Activated CD8-positive, alpha-beta T cell treated with anti-CD3 and anti-CD28 coated beads, Interleukin-2, amount 10 ng/mL, durations not matched to agents 7 days and 5 days (primary cell): ENCODE data around the gene FUCA1. TPM values are rescaled to one million over a fixed set of nuclear protein-coding genes. Genes with fewer than 3 reads are reported as not detected.
"Not testable (repeated sequence)": the region's sequence is repeated elsewhere in the genome, so short reads cannot be mapped to it uniquely, and the experiment has no call there.

Source experiments
- ATAC-seq: fragments of 150-1000 bp; cut with Tn5 transposase; one replicate; pipeline ENCODE4 v1.10.0; 2021; ENCODE audit warnings: moderate library complexity
- CTCF ChIA-PET: fragments of 350-600 bp; sonication (Branson Sonifier 250); formaldehyde crosslinking; loops from one replicate; lab custom pipeline; 2021; ENCODE audit warnings: antibody characterized with exemption; lab: Charles Lee
- POLR2A ChIA-PET: fragments of 350-600 bp; sonication (Branson Sonifier 250); formaldehyde crosslinking; loops from one replicate; lab custom pipeline; 2021; ENCODE audit warnings: antibody characterized with exemption; lab: Charles Lee
- DNase-seq: peaks from one replicate; pipeline ENCODE4 v3.0.0-alpha.2; 2020
- H3K27ac Mint-ChIP-seq: one replicate; pipeline ENCODE4 v1.8.0; 2021; ENCODE audit warnings: mild to moderate bottlenecking, mixed read lengths
- H3K27me3 Mint-ChIP-seq: one replicate; pipeline ENCODE4 v1.8.0; 2021; ENCODE audit warnings: low read depth, mixed read lengths
- H3K36me3 Mint-ChIP-seq: one replicate; pipeline ENCODE4 v1.8.0; 2021; ENCODE audit warnings: low read depth, mixed read lengths
- H3K4me1 Mint-ChIP-seq: one replicate; pipeline ENCODE4 v1.8.0; 2021; ENCODE audit warnings: low read depth, mixed read lengths
- H3K4me3 Mint-ChIP-seq: one replicate; pipeline ENCODE4 v1.8.0; 2021; ENCODE audit warnings: mild to moderate bottlenecking, mixed read lengths
- H3K9me3 Mint-ChIP-seq: one replicate; pipeline ENCODE4 v1.8.0; 2022; ENCODE audit warnings: mixed read lengths; ENCODE audit not compliant: insufficient read depth
- total RNA-seq, 2 experiments: library from RNA; stranded (reverse); gene quantifications; one replicate each; pipeline ENCODE4 v1.2.3, GENCODE V29; 2021

FUCA1 gene
- total RNA-seq, 2 experiments from 2014 or later = 7.1 to 7.3 TPM

DNA sequence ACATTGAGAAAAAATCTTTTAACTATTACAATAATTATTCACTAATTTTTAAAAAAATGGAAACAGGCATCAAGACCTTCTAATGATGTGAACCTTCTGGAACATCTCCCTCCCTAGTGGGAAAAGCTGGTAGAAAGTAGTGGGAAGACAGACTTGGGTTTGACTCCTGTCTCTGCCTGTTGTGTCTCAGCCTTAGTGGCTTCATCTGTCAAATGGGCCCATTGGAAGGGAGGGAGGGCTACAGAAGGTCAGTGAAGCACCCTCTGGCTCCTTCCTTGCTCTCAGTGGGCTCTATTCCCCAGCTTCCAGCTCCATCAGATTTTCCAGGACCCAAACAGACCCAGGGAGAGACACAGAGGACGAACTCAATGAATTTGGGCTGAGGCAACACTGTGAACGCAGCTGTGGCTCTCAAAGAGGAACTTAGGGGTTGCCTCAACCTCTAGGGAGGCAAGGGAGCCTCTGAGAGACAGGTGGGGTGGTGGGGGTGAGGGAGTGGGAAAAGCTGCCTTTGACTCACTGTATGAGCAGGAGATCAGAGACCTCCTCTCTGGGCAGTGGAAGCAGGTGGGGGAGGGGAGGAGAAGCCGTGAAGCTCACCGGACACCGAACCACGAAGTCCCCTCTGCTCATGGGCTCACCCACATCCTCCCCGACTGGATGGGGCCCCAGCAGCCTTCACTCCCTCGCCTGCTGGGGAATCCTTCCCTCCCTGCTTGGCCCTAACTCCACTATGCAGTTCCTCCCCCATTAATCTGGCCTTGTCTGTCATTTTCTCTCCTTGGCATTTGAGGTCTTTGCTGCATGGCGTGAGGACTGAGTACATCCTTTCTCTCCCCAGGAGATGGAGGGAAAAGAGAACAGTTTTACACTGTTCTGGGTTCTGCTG lies 40.6 kb upstream of the FUCA1 start:
- ATAC-seq (peak; percentile 64), DNase-seq (peak; percentile 77)
- CTCF ChIA-PET = interaction anchor here (1.4 to 3.9 kb wide), 4 partner anchors 8 to 137 kb away, joined by 4 to 26 read pairs (median 6); no protein-coding TSS in a partner anchor
- Mint-ChIP-seq H3K36me3 (peaks cover 26% of the 10 kb centered on the region), H3K4me3 (peak overlapping the region; percentile 57), H3K27me3 (peaks cover 2% of the 10 kb centered on the region), H3K27ac (peak overlapping the region; percentile 90), H3K4me1 (peaks cover 86% of the 10 kb centered on the region), H3K9me3 (no peaks in the 10 kb centered on the region)
- POLR2A ChIA-PET = interaction anchor here (1.1 to 1.6 kb wide), 2 partner anchors 51 to 83 kb away, joined by 6 to 9 read pairs; partner anchors contain the start of genes HMGCL and PNRC2

- ChIA-PET CTCF (interaction anchor here (1.2 to 1.7 kb wide), 2 partner anchors 10 to 135 kb away, joined by 3 to 7 read pairs; no protein-coding TSS in a partner anchor), POLR2A (interaction anchor here (0.7 kb wide), 1 partner anchor 130 kb away, joined by 3 read pairs; no protein-coding TSS in a partner anchor)
- ATAC-seq (no peak), DNase-seq (no peak)
- H3K4me3 Mint-ChIP-seq = no peak overlapping the region
- H3K4me1 Mint-ChIP-seq = peaks cover 70% of the 10 kb centered on the region
- H3K36me3 Mint-ChIP-seq = peaks cover 29% of the 10 kb centered on the region
- H3K9me3 Mint-ChIP-seq = no peaks in the 10 kb centered on the region
- H3K27me3 Mint-ChIP-seq = peaks cover 6% of the 10 kb centered on the region
- no peak overlapping the region for H3K27ac Mint-ChIP-seq
Measured at GRCh38 chr1:23906731-23907130, 38.6 kb upstream of the FUCA1 start.

DNA sequence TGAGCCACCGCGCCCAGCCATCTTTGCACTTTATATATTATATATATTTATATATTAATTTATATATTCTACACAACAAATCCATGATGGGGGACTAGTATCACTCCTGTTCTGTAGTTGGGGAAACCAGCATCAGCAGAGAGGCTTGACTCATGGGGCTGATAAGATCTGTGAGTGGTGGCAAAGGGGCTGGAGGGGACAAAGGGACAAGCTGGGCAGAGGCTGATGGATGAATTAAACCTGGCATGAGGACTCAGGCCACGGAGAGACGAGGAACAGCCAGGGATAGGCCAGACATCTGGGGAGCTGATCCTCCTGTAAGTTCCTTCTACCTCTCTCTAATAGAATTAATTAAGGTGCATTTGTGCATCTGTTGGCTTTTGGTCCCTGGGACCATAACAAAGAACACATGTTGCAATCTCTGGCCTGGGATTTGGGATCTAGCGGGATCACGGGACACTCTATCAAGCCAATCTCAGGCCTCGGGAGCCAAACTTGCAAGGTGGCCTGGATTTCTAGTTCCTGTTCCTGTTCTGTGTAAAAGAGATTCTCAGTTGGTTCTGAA lies 37.5 kb upstream of the FUCA1 start:
- Mint-ChIP-seq H3K4me1 (peaks cover 58% of the 10 kb centered on the region), H3K27me3 (peaks cover 14% of the 10 kb centered on the region), H3K36me3 (peaks cover 23% of the 10 kb centered on the region), H3K4me3 (no peak overlapping the region), H3K9me3 (no peaks in the 10 kb centered on the region), H3K27ac (peak overlapping the region; percentile 28)
- no peak for ATAC-seq
- CTCF ChIA-PET = interaction anchor here (0.6 to 1.2 kb wide), 2 partner anchors 11 to 134 kb away, joined by 3 read pairs; no protein-coding TSS in a partner anchor
- no peak for DNase-seq
- POLR2A ChIA-PET = no interaction called here

- ATAC-seq = peak; percentile 44
- peak; percentile 65 for DNase-seq
- Mint-ChIP-seq H3K9me3 (no peaks in the 10 kb centered on the region), H3K36me3 (peaks cover 19% of the 10 kb centered on the region), H3K27ac (peak overlapping the region; percentile 77), H3K27me3 (peaks cover 14% of the 10 kb centered on the region), H3K4me1 (peaks cover 55% of the 10 kb centered on the region), H3K4me3 (no peak overlapping the region)
- ChIA-PET CTCF (interaction anchor here (0.6 to 1.9 kb wide), 2 partner anchors 11 to 12 kb away, joined by 3 to 8 read pairs; no protein-coding TSS in a partner anchor), POLR2A (no interaction called here)
Measured at GRCh38 chr1:23904748-23905357, 36.8 kb upstream of the FUCA1 start.

DNA sequence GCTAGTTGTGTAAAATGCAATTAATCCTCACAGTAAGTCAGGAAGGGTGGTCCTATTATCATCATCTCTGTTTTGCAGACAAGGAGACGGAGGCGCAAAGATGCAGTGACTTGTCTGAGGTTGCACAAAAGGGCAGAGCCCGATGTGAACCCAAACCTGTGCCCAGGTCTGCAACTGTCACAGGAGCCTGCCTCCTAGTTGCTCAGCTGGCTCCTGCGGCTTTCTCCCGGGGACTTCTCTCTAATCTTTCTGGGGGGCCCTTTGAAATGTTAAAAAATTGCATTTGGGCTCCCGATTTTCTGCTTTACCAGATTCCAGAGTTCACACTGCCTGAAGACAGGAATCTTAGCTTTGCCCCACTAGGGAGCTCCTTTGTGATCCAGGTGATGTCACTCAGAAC lies 35.7 kb upstream of the FUCA1 start:
- Mint-ChIP-seq H3K4me1 (peaks cover 52% of the 10 kb centered on the region), H3K9me3 (no peaks in the 10 kb centered on the region), H3K4me3 (no peak overlapping the region), H3K27ac (no peak overlapping the region), H3K36me3 (peaks cover 18% of the 10 kb centered on the region), H3K27me3 (peaks cover 18% of the 10 kb centered on the region)
- ChIA-PET POLR2A (no interaction called here), CTCF (interaction anchor here (0.9 to 1.9 kb wide), 4 partner anchors 13 to 132 kb away, joined by 3 to 8 read pairs (median 5); no protein-coding TSS in a partner anchor)
- no peak for ATAC-seq
- no peak for DNase-seq

DNA sequence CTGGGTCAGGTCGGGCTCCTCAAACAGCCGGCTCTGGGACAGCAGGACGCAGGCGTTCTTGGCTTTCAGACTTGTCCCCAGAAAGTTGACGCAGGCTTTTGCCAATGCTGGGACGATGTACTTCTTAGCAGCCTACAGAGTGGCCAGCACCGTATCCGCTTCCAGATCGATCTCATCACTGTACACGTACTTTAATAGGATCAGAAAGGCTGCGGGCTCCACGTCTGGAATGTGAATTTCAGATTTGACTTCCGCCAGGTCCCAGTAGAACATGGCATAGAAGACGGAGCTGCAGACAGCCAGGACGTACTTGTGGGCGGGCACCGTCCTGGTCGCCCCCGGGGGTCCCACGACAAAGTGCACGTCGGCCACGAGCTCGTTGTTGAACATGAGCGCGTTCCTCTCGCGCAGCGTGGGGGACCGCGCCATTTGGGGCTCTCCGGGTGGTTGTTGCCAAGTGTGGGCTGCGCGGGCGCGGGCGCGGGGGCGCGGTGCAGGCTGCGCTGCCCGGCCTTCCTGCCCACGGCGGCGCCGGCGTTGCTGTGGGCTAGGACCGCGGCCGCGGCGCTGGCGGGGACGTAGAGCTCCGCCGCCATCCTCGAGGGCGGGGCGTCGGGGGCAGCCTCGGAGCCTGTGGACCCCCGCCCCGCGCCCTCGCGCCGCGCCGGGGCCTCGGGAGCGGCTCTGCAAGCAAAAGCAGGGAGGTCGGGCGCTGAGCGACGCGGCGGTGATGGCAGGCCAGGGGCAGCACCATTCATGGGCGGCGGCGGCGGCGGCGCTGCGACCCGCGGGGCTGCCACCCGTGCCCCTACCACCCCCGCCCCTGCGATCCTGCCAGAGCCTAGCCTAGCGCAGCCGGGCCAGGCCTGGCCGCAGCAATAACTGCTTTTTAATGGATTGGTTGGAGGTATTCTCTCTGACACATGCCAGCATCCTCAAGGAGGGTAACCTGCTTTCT lies 34.5 kb upstream of the FUCA1 start:
- CTCF ChIA-PET = interaction anchor here (1.9 kb wide), 1 partner anchor 14 kb away, joined by 8 read pairs; no protein-coding TSS in a partner anchor
- Mint-ChIP-seq H3K4me3 (no peak overlapping the region), H3K27ac (no peak overlapping the region), H3K27me3 (peaks cover 18% of the 10 kb centered on the region), H3K9me3 (no peaks in the 10 kb centered on the region), H3K4me1 (peaks cover 47% of the 10 kb centered on the region), H3K36me3 (peaks cover 14% of the 10 kb centered on the region)
- DNase-seq (no peak), ATAC-seq (no peak)
- POLR2A ChIA-PET = no interaction called here

GRCh38 chr1:23900017-23900416 lies 31.9 kb upstream of the FUCA1 start:
- H3K36me3 Mint-ChIP-seq = peaks cover 12% of the 10 kb centered on the region
- peaks cover 39% of the 10 kb centered on the region for H3K4me1 Mint-ChIP-seq
- ATAC-seq, H3K9me3 Mint-ChIP-seq, H3K27ac Mint-ChIP-seq, DNase-seq, POLR2A ChIA-PET, H3K4me3 Mint-ChIP-seq: not testable (repeated sequence)
- peaks cover 20% of the 10 kb centered on the region for H3K27me3 Mint-ChIP-seq
- CTCF ChIA-PET = interaction anchor here (1.8 kb wide), 1 partner anchor 17 kb away, joined by 6 read pairs; no protein-coding TSS in a partner anchor

GRCh38 chr1:23899070-23899469 lies 31.0 kb upstream of the FUCA1 start:
- no peak overlapping the region for H3K4me3 Mint-ChIP-seq
- H3K27me3 Mint-ChIP-seq = peaks cover 20% of the 10 kb centered on the region
- H3K4me1 Mint-ChIP-seq = peaks cover 30% of the 10 kb centered on the region
- H3K36me3 Mint-ChIP-seq = peaks cover 7% of the 10 kb centered on the region
- ChIA-PET CTCF (no interaction called here), POLR2A (no interaction called here)
- ATAC-seq (no peak), DNase-seq (no peak)
- H3K27ac Mint-ChIP-seq = no peak overlapping the region
- H3K9me3 Mint-ChIP-seq = no peaks in the 10 kb centered on the region

DNA sequence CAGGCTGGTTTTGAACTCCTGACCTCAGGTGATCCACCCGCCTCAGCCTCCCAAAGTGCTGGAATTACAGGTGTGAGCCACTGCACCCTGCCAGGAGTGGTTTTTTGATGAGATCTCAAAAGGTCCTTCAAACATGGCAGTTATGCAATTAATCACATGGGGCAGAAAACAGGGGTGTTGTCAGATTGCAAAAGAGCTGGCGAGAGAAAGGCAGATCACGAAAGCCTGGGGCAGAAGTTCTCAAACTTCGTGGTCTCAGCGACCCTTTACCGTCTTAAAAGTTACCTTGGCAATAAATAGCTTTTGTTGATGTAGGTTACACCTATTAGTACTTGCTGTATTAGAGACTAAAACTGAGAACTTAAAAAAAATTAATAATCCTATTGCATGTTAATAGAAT lies 29.0 kb upstream of the FUCA1 start:
- Mint-ChIP-seq H3K27me3 (peaks cover 16% of the 10 kb centered on the region), H3K36me3 (peaks cover 4% of the 10 kb centered on the region), H3K4me3 (no peak overlapping the region), H3K9me3 (no peaks in the 10 kb centered on the region), H3K4me1 (peaks cover 24% of the 10 kb centered on the region), H3K27ac (no peak overlapping the region)
- DNase-seq (no peak), ATAC-seq (no peak)
- ChIA-PET POLR2A (interaction anchor here (0.6 to 1.4 kb wide), 2 partner anchors 13 to 31 kb away, joined by 3 to 7 read pairs; no protein-coding TSS in a partner anchor), CTCF (interaction anchor here (1.2 to 3.9 kb wide), 3 partner anchors 19 to 87 kb away, joined by 3 to 23 read pairs (median 4); no protein-coding TSS in a partner anchor)

- Mint-ChIP-seq H3K9me3 (no peaks in the 10 kb centered on the region), H3K4me1 (peaks cover 24% of the 10 kb centered on the region), H3K27ac (no peak overlapping the region), H3K4me3 (no peak overlapping the region), H3K36me3 (peaks cover 7% of the 10 kb centered on the region), H3K27me3 (peaks cover 18% of the 10 kb centered on the region)
- no peak for ATAC-seq
- DNase-seq = no peak
- ChIA-PET CTCF (interaction anchor here (1.0 to 3.9 kb wide), 4 partner anchors 20 to 129 kb away, joined by 3 to 23 read pairs (median 4); no protein-coding TSS in a partner anchor), POLR2A (interaction anchor here (0.6 to 1.4 kb wide), 3 partner anchors 13 to 119 kb away, joined by 3 to 7 read pairs (median 3); no protein-coding TSS in a partner anchor)
Measured at GRCh38 chr1:23896491-23896890, 28.4 kb upstream of the FUCA1 start.
